NB4 (cell line): Measurements from ENCODE around the gene HYPK.

Source experiments
- MYC ChIP-seq: IDR thresholded peaks from 2 replicates; pipeline ENCODE4 v1.6.1; 2011; ENCODE audit warnings: low read depth, low read length
- POLR2A ChIP-seq: IDR thresholded peaks from 2 replicates; pipeline ENCODE4 v1.6.1; 2011; ENCODE audit warnings: mild to moderate bottlenecking; ENCODE audit not compliant: insufficient read length; ENCODE audit errors: extremely low read depth
- TF ChIP-seq, protein P1 (sequence below): IDR thresholded peaks from 2 replicates; pipeline ENCODE4 v1.6.1; 2011; ENCODE audit warnings: low read depth, low read length
- TF ChIP-seq, protein P2 (sequence below): IDR thresholded peaks from one replicate; pipeline ENCODE4 v1.5.1; 2012; ENCODE audit warnings: low read depth, low read length

DNA sequence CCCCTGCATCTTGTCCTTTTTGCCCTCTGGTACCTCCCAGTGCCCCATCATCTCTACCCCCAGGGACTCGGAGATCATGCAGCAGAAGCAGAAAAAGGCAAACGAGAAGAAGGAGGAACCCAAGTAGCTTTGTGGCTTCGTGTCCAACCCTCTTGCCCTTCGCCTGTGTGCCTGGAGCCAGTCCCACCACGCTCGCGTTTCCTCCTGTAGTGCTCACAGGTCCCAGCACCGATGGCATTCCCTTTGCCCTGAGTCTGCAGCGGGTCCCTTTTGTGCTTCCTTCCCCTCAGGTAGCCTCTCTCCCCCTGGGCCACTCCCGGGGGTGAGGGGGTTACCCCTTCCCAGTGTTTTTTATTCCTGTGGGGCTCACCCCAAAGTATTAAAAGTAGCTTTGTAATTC lies 6.8 kb upstream of the HYPK start:
- TF ChIP-seq, protein P1, sequence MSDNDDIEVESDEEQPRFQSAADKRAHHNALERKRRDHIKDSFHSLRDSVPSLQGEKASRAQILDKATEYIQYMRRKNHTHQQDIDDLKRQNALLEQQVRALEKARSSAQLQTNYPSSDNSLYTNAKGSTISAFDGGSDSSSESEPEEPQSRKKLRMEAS = no peak
- TF ChIP-seq, protein P2, sequence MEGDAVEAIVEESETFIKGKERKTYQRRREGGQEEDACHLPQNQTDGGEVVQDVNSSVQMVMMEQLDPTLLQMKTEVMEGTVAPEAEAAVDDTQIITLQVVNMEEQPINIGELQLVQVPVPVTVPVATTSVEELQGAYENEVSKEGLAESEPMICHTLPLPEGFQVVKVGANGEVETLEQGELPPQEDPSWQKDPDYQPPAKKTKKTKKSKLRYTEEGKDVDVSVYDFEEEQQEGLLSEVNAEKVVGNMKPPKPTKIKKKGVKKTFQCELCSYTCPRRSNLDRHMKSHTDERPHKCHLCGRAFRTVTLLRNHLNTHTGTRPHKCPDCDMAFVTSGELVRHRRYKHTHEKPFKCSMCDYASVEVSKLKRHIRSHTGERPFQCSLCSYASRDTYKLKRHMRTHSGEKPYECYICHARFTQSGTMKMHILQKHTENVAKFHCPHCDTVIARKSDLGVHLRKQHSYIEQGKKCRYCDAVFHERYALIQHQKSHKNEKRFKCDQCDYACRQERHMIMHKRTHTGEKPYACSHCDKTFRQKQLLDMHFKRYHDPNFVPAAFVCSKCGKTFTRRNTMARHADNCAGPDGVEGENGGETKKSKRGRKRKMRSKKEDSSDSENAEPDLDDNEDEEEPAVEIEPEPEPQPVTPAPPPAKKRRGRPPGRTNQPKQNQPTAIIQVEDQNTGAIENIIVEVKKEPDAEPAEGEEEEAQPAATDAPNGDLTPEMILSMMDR = no peak
- no peak for TF ChIP-seq POLR2A
- no peak for TF ChIP-seq MYC
